A549 (cell line): ENCODE results near the gene CNTN5.

ENCODE experiments used
- BCL3 ChIP-seq: fragments of >200 bp; sonication (Bioruptor Twin); formaldehyde crosslinking; IDR thresholded peaks from 3 replicates; pipeline ENCODE4 v1.6.1; 2016
- BHLHE40 ChIP-seq: IDR thresholded peaks from 2 replicates; pipeline ENCODE4 v1.6.1; 2012; ENCODE audit warnings: low read depth, low read length, inconsistent platforms
- CBX2 ChIP-seq: fragments of 200-600 bp; sonication (generic); IDR thresholded peaks from 2 replicates; pipeline ENCODE4 v1.6.1; 2016; ENCODE audit warnings: low read depth, mild to moderate bottlenecking, borderline replicate concordance
- CTCF ChIP-seq: fragments of >200 bp; sonication (Bioruptor Twin); formaldehyde crosslinking; IDR thresholded peaks from 3 replicates; pipeline ENCODE4 v1.5.1; 2016
- ELK1 ChIP-seq: fragments of 150-350 bp; IDR thresholded peaks from 2 replicates; pipeline ENCODE4 v1.6.1; 2014; ENCODE audit warnings: low read depth, mild to moderate bottlenecking, low read length
- JUNB ChIP-seq: fragments of >200 bp; sonication (Bioruptor Twin); formaldehyde crosslinking; IDR thresholded peaks from 2 replicates; pipeline ENCODE4 v1.6.1; 2016
- MAX ChIP-seq: IDR thresholded peaks from 2 replicates; pipeline ENCODE4 v1.6.1; 2012
- MYC ChIP-seq: IDR thresholded peaks from 2 replicates; pipeline ENCODE4 v1.6.1; 2012; ENCODE audit warnings: mild to moderate bottlenecking, inconsistent platforms, low read length, improper control_type of control experiment, borderline replicate concordance
- POLR2A ChIP-seq: IDR thresholded peaks from 2 replicates; pipeline ENCODE4 v1.6.1; 2012; ENCODE audit warnings: mild to moderate bottlenecking, low read length
- REST ChIP-seq: fragments of 200-600 bp; sonication (generic); IDR thresholded peaks from 2 replicates; pipeline ENCODE4 v1.6.1; 2016; ENCODE audit warnings: antibody characterized with exemption, mild to moderate bottlenecking, moderate library complexity
- ZSCAN20 ChIP-seq: fragments of 250-450 bp; sonication (Bioruptor Pico); IDR thresholded peaks from 2 replicates; pipeline ENCODE4 v1.8.0; 2022; ENCODE audit warnings: mild to moderate bottlenecking, moderate library complexity

- TF ChIP-seq MAX (no peak), JUNB (no peak), ELK1 (no peak), POLR2A (no peak), REST (no peak), CTCF (no peak), BHLHE40 (no peak), CBX2 (no peak), MYC (no peak), ZSCAN20 (CRISPR knock-in tag) (no peak), BCL3 (no peak)
These were observed 1252.5 kb downstream of the CNTN5 start for GRCh38 chr11:100273066-100273815.
